PC-9 (cell line): ENCODE measurements around the gene TMEM263. TPM values are rescaled to one million over a fixed set of nuclear protein-coding genes. Genes with fewer than 3 reads are reported as not detected.
"Not testable (repeated sequence)": the region's sequence is repeated elsewhere in the genome, so short reads cannot be mapped to it uniquely, and the experiment has no call there.

ENCODE experiments used
- BruUV-seq: library from RNA; stranded (reverse); fragments of 400-500 nt; replicated peaks from 2 replicates; lab custom pipeline; 2021; lab: Mats Ljungman, UMichigan
- CTCF ChIA-PET: fragments of 300-600 bp; sonication (Branson Sonifier 250); formaldehyde crosslinking; loops from one replicate; lab custom pipeline; 2022; ENCODE audit warnings: antibody characterized with exemption; lab: Charles Lee
- POLR2A ChIA-PET: fragments of 300-600 bp; sonication (Branson Sonifier 250); formaldehyde crosslinking; loops from one replicate; lab custom pipeline; 2022; ENCODE audit warnings: antibody characterized with exemption; ENCODE audit not compliant: unreplicated experiment; lab: Charles Lee
- DNase-seq, 2 experiments: peaks; one replicate each; pipeline versions ENCODE4 v3.0.0 to v3.0.0-alpha.2; 2015 to 2022; ENCODE audit warnings: mixed read lengths in 1 of 2
- H2AFZ ChIP-seq: fragments of 200-600 bp; sonication (generic); 2 replicates; pipeline ENCODE4 v1.8.1; 2017; ENCODE audit warnings: antibody characterized with exemption
- H3F3A ChIP-seq: fragments of 200-600 bp; sonication (generic); 2 replicates; pipeline ENCODE4 v1.8.1; 2017; ENCODE audit warnings: antibody characterized with exemption, mild to moderate bottlenecking, low read depth; ENCODE audit not compliant: insufficient read depth
- H3K27ac ChIP-seq: fragments of 200-600 bp; sonication (generic); 2 replicates; pipeline ENCODE4 v1.6.1; 2016; ENCODE audit warnings: mixed run types
- H3K27me3 ChIP-seq: fragments of 200-600 bp; sonication (generic); 2 replicates; pipeline ENCODE4 v1.6.1; 2016; ENCODE audit warnings: low read depth, mixed run types; ENCODE audit not compliant: insufficient read depth
- H3K36me3 ChIP-seq: fragments of 200-600 bp; sonication (generic); 2 replicates; pipeline ENCODE4 v1.6.1; 2016; ENCODE audit warnings: low read depth, mixed run types
- H3K4me1 ChIP-seq: fragments of 200-600 bp; sonication (generic); replicated peaks from 2 replicates; pipeline ENCODE4 v1.6.1; 2016; ENCODE audit warnings: mixed run types; ENCODE audit not compliant: insufficient read depth
- H3K4me2 ChIP-seq: fragments of 200-600 bp; sonication (generic); 2 replicates; pipeline ENCODE4 v1.6.1; 2017; ENCODE audit warnings: mixed run types
- H3K4me3 ChIP-seq: fragments of 200-600 bp; sonication (generic); 2 replicates; pipeline ENCODE4 v1.6.1; 2016; ENCODE audit warnings: mixed run types
- H3K79me2 ChIP-seq: fragments of 200-600 bp; sonication (generic); 2 replicates; pipeline ENCODE4 v1.6.1; 2017; ENCODE audit warnings: low read depth, mixed run types
- H3K9me2 ChIP-seq: fragments of 200-600 bp; sonication (generic); 2 replicates; pipeline ENCODE4 v1.8.1; 2017; ENCODE audit warnings: mild to moderate bottlenecking; ENCODE audit not compliant: insufficient read depth
- H3K9me3 ChIP-seq: fragments of 200-600 bp; sonication (generic); 2 replicates; pipeline ENCODE4 v1.8.1; 2016; ENCODE audit warnings: low read depth; ENCODE audit not compliant: insufficient read depth
- H4K20me1 ChIP-seq: fragments of 200-600 bp; sonication (generic); 2 replicates; pipeline ENCODE4 v1.8.1; 2017; ENCODE audit not compliant: insufficient read depth
- CTCF ChIP-seq: fragments of 200-600 bp; sonication (generic); conservative IDR thresholded peaks from 2 replicates; pipeline ENCODE4 v1.6.1; 2017; ENCODE audit warnings: mixed run types, antibody characterized with exemption, mild to moderate bottlenecking, moderate library complexity
- EZH2 ChIP-seq: fragments of 200-600 bp; sonication (generic); IDR thresholded peaks from 2 replicates; pipeline ENCODE4 v1.8.0; 2017; ENCODE audit warnings: antibody characterized with exemption, low read depth
- intact Hi-C: fragments of 100-400 bp; cut with micrococcal nuclease; formaldehyde crosslinking; loops from one replicate; pipeline ENCODE4 v1.10.0; 2022; ENCODE audit not compliant: unreplicated experiment
- total RNA-seq: library from RNA; stranded (reverse); gene quantifications from 2 replicates; pipeline ENCODE4 v1.2.3, GENCODE V29; 2021

The TMEM263 gene
- total RNA-seq, 1 experiment from 2014 or later, result 33.2 TPM

GRCh38 chr12:106997916-106998315 lies 42.2 kb downstream of the TMEM263 start:
- Histone ChIP-seq H3K79me2 (no peaks in the 10 kb centered on the region), H3K27ac (no peak overlapping the region), H3K36me3 (peaks cover 7% of the 10 kb centered on the region; the same call in 1 of the 2 replicates), H3K4me1 (no peaks in the 10 kb centered on the region), H3K4me2 (no peak overlapping the region), H3F3A (no peaks in the 10 kb centered on the region), H3K9me2 (no peaks in the 10 kb centered on the region), H3K27me3 (no peaks in the 10 kb centered on the region), H2AFZ (no peak overlapping the region), H3K4me3 (no peak overlapping the region), H4K20me1 (no peaks in the 10 kb centered on the region), H3K9me3 (no peaks in the 10 kb centered on the region)
- ChIA-PET POLR2A (interaction anchor here (0.6 to 0.8 kb wide), 2 partner anchors 117 to 704 kb away, joined by 4 to 6 read pairs; no protein-coding TSS in a partner anchor), CTCF (no interaction called here)
- no peak for TF ChIP-seq EZH2
- no peak for TF ChIP-seq CTCF
- intact Hi-C loops, result no loop called here
- no TSS peak for BruUV-seq
- no peak for DNase-seq

GRCh38 chr12:106999446-106999845 lies 43.7 kb downstream of the TMEM263 start:
- no peaks in the 10 kb centered on the region for H3K4me1 ChIP-seq
- H4K20me1 ChIP-seq, result no peaks in the 10 kb centered on the region
- ChIA-PET POLR2A (no interaction called here), CTCF (no interaction called here)
- intact Hi-C loops, result no loop called here
- H3K27ac ChIP-seq, result no peak overlapping the region
- H2AFZ ChIP-seq, result no peak overlapping the region
- H3K27me3 ChIP-seq, result no peaks in the 10 kb centered on the region
- no peak for DNase-seq
- no peaks in the 10 kb centered on the region for H3F3A ChIP-seq
- BruUV-seq, result no TSS peak
- no peak overlapping the region for H3K4me2 ChIP-seq
- H3K4me3 ChIP-seq, result no peak overlapping the region
- peaks cover 7% of the 10 kb centered on the region; the same call in 1 of the 2 replicates for H3K36me3 ChIP-seq
- H3K9me2 ChIP-seq, result no peaks in the 10 kb centered on the region
- no peaks in the 10 kb centered on the region for H3K9me3 ChIP-seq
- no peaks in the 10 kb centered on the region for H3K79me2 ChIP-seq
- TF ChIP-seq EZH2 (no peak), CTCF (no peak)

GRCh38 chr12:107002665-107003064 lies 47.0 kb downstream of the TMEM263 start:
- intact Hi-C loops, H3K79me2 ChIP-seq, H3K27ac ChIP-seq, H3K4me1 ChIP-seq, BruUV-seq, H3K9me3 ChIP-seq, H3K9me2 ChIP-seq, H3F3A ChIP-seq, H3K4me2 ChIP-seq, CTCF ChIA-PET, DNase-seq, H3K27me3 ChIP-seq, H4K20me1 ChIP-seq, H3K4me3 ChIP-seq, H3K36me3 ChIP-seq, H2AFZ ChIP-seq: not testable (repeated sequence)
- POLR2A ChIA-PET, result interaction anchor here (0.6 kb wide), 1 partner anchor 123 kb away, joined by 6 read pairs; no protein-coding TSS in a partner anchor

GRCh38 chr12:107007411-107007810 lies 51.7 kb downstream of the TMEM263 start:
- Histone ChIP-seq H4K20me1 (no peaks in the 10 kb centered on the region), H3K9me2 (no peaks in the 10 kb centered on the region), H3K4me1 (no peaks in the 10 kb centered on the region), H3K27me3 (no peaks in the 10 kb centered on the region), H3F3A (0 out of 2 replicates have a peak, but pooled peaks cover 4% of the 10 kb centered on the region), H3K79me2 (no peaks in the 10 kb centered on the region), H3K4me2 (no peak overlapping the region), H3K4me3 (no peak overlapping the region), H3K27ac (no peak overlapping the region), H2AFZ (no peak overlapping the region), H3K36me3 (no peaks in the 10 kb centered on the region; the same call in 1 of the 2 replicates), H3K9me3 (no peaks in the 10 kb centered on the region)
- POLR2A ChIA-PET, result no interaction called here
- no TSS peak for BruUV-seq
- no peak for DNase-seq
- CTCF ChIA-PET, result no interaction called here
- TF ChIP-seq EZH2 (no peak), CTCF (no peak)
- intact Hi-C loops, result no loop called here
